ENCODE measurements around the gene MSGN1. TPM values are rescaled to one million over a fixed set of nuclear protein-coding genes. Genes with fewer than 3 reads are reported as not detected.

MSGN1 gene
- total RNA-seq, 1 experiment from 2014 or later = not detected

- intact Hi-C loops (cut with micrococcal nuclease) = no loop called here
- ChIA-PET CTCF (no interaction called here), POLR2A (interaction anchor here (1.0 to 1.1 kb wide), 2 partner anchors 9 to 43 kb away, joined by 3 read pairs; no protein-coding TSS in a partner anchor)
- no TSS peak for BruUV-seq (replicated peaks)
- Mint-ChIP-seq H3K4me1 (ENCODE audit: insufficient read depth, unreplicated experiment) (no peaks in the 10 kb centered on the region), H3K9me3 (ENCODE audit: unreplicated experiment) (no peaks in the 10 kb centered on the region), H3K27ac (ENCODE audit: low read depth, unreplicated experiment) (no peak overlapping the region), H3K27me3 (ENCODE audit: insufficient read depth, unreplicated experiment) (no peaks in the 10 kb centered on the region), H3K4me3 (ENCODE audit: unreplicated experiment) (no peak overlapping the region), H3K36me3 (ENCODE audit: insufficient read depth, unreplicated experiment) (no peaks in the 10 kb centered on the region)
- DNase-seq (ENCODE audit: unreplicated experiment) = no peak
- no peak for TF ChIP-seq CTCF (IDR thresholded peaks at IDR 0.05; ENCODE audit: unreplicated experiment)
Observed at GRCh38 chr2:17803497-17803896, 12.8 kb upstream of the MSGN1 start.

GRCh38 chr2:17804358-17804757 lies 11.9 kb upstream of the MSGN1 start:
- Mint-ChIP-seq H3K4me3 (ENCODE audit: unreplicated experiment) (no peak overlapping the region), H3K27ac (ENCODE audit: low read depth, unreplicated experiment) (no peak overlapping the region), H3K9me3 (ENCODE audit: unreplicated experiment) (no peaks in the 10 kb centered on the region), H3K36me3 (ENCODE audit: insufficient read depth, unreplicated experiment) (no peaks in the 10 kb centered on the region), H3K4me1 (ENCODE audit: insufficient read depth, unreplicated experiment) (no peaks in the 10 kb centered on the region), H3K27me3 (ENCODE audit: insufficient read depth, unreplicated experiment) (no peaks in the 10 kb centered on the region)
- DNase-seq (ENCODE audit: unreplicated experiment) = no peak
- POLR2A ChIA-PET = no interaction called here
- CTCF ChIA-PET = no interaction called here
- intact Hi-C loops (cut with micrococcal nuclease) = no loop called here
- TF ChIP-seq CTCF (IDR thresholded peaks at IDR 0.05; ENCODE audit: unreplicated experiment) = no peak
- BruUV-seq (replicated peaks) = no TSS peak

- no peak overlapping the region for H3K4me3 Mint-ChIP-seq (ENCODE audit: unreplicated experiment)
- H3K27me3 Mint-ChIP-seq (ENCODE audit: insufficient read depth, unreplicated experiment) = no peaks in the 10 kb centered on the region
- H3K4me1 Mint-ChIP-seq (ENCODE audit: insufficient read depth, unreplicated experiment) = no peaks in the 10 kb centered on the region
- BruUV-seq (replicated peaks) = no TSS peak
- POLR2A ChIA-PET = no interaction called here
- H3K27ac Mint-ChIP-seq (ENCODE audit: low read depth, unreplicated experiment) = no peak overlapping the region
- no peak for TF ChIP-seq CTCF (IDR thresholded peaks at IDR 0.05; ENCODE audit: unreplicated experiment)
- no peak for DNase-seq (ENCODE audit: unreplicated experiment)
- no peaks in the 10 kb centered on the region for H3K9me3 Mint-ChIP-seq (ENCODE audit: unreplicated experiment)
- CTCF ChIA-PET = no interaction called here
- intact Hi-C loops (cut with micrococcal nuclease) = no loop called here
- H3K36me3 Mint-ChIP-seq (ENCODE audit: insufficient read depth, unreplicated experiment) = no peaks in the 10 kb centered on the region
Observed at GRCh38 chr2:17805166-17805565, 11.1 kb upstream of the MSGN1 start.

- no peak for TF ChIP-seq CTCF (IDR thresholded peaks at IDR 0.05; ENCODE audit: unreplicated experiment)
- H3K27ac Mint-ChIP-seq (ENCODE audit: low read depth, unreplicated experiment) = no peak overlapping the region
- H3K9me3 Mint-ChIP-seq (ENCODE audit: unreplicated experiment) = no peaks in the 10 kb centered on the region
- CTCF ChIA-PET = interaction anchor here (0.7 kb wide), 1 partner anchor 22 kb away, joined by 4 read pairs; no protein-coding TSS in a partner anchor
- intact Hi-C loops (cut with micrococcal nuclease) = no loop called here
- H3K4me1 Mint-ChIP-seq (ENCODE audit: insufficient read depth, unreplicated experiment) = no peaks in the 10 kb centered on the region
- DNase-seq (ENCODE audit: unreplicated experiment) = no peak
- BruUV-seq (replicated peaks) = no TSS peak
- H3K4me3 Mint-ChIP-seq (ENCODE audit: unreplicated experiment) = no peak overlapping the region
- no peaks in the 10 kb centered on the region for H3K27me3 Mint-ChIP-seq (ENCODE audit: insufficient read depth, unreplicated experiment)
- POLR2A ChIA-PET = interaction anchor here (0.8 kb wide), 1 partner anchor 10 kb away, joined by 4 read pairs; the partner anchor contains the start of gene MSGN1
- H3K36me3 Mint-ChIP-seq (ENCODE audit: insufficient read depth, unreplicated experiment) = no peaks in the 10 kb centered on the region
Observed at GRCh38 chr2:17805717-17806363, 10.4 kb upstream of the MSGN1 start.

Data from MCF 10A (cell line).